GM21423 (cell line): ENCODE measurements around the gene ERCC6L2.
A peak's percentile ranks its signal among the peaks of the same experiment; 100 is the strongest.

Experiments
- ATAC-seq: cut with Tn5 transposase; IDR thresholded peaks from one replicate; pipeline ENCODE4 v1.9.1; 2021; ENCODE audit warnings: mild to moderate bottlenecking, moderate library complexity; ENCODE audit not compliant: unreplicated experiment

ERCC6L2 gene

GRCh38 chr9:95875305-95876137, at the start of gene ERCC6L2:
ERCC6L2 (plus strand) TSS chr9:95875691; CDS start chr9:95876039, 348 bp downstream.
- ATAC-seq, result peak; percentile 91

- ATAC-seq, result no peak
Measured at GRCh38 chr9:95826183-95826838, 49.2 kb upstream of the ERCC6L2 start.

GRCh38 chr9:95830768-95831167, 44.7 kb upstream of the ERCC6L2 start:
- ATAC-seq, result no peak

- no peak for ATAC-seq
Measured at GRCh38 chr9:95831810-95832209, 43.7 kb upstream of the ERCC6L2 start.

GRCh38 chr9:95833546-95834178, 41.8 kb upstream of the ERCC6L2 start:
- ATAC-seq, result no peak

- ATAC-seq, result no peak
Measured at GRCh38 chr9:95834281-95834907, 41.1 kb upstream of the ERCC6L2 start.

- ATAC-seq, result no peak
Measured at GRCh38 chr9:95835393-95835792, 40.1 kb upstream of the ERCC6L2 start.

- no peak for ATAC-seq
Measured at GRCh38 chr9:95836072-95836471, 39.4 kb upstream of the ERCC6L2 start.

- no peak for ATAC-seq
Measured at GRCh38 chr9:95839012-95839411, 36.5 kb upstream of the ERCC6L2 start.

- ATAC-seq, result no peak
Measured at GRCh38 chr9:95840074-95840473, 35.4 kb upstream of the ERCC6L2 start.

GRCh38 chr9:95841377-95841776, 34.1 kb upstream of the ERCC6L2 start:
- ATAC-seq, result no peak

- no peak for ATAC-seq
Measured at GRCh38 chr9:95845751-95846150, 29.7 kb upstream of the ERCC6L2 start.

- ATAC-seq, result no peak
Measured at GRCh38 chr9:95848764-95849163, 26.7 kb upstream of the ERCC6L2 start.

- peak; percentile 95 for ATAC-seq
Measured at GRCh38 chr9:95852059-95853032, 23.1 kb upstream of the ERCC6L2 start.

GRCh38 chr9:95854386-95855020, 21.0 kb upstream of the ERCC6L2 start:
- ATAC-seq, result no peak

GRCh38 chr9:95855961-95856360, 19.5 kb upstream of the ERCC6L2 start:
- no peak for ATAC-seq

- no peak for ATAC-seq
Measured at GRCh38 chr9:95857124-95857523, 18.4 kb upstream of the ERCC6L2 start.

GRCh38 chr9:95857896-95858295, 17.6 kb upstream of the ERCC6L2 start:
- ATAC-seq, result no peak

GRCh38 chr9:95862343-95862742, 13.1 kb upstream of the ERCC6L2 start:
- no peak for ATAC-seq
